H1 (cell line): ENCODE measurements around the gene IKZF3. TPM values are rescaled to one million over a fixed set of nuclear protein-coding genes. Genes with fewer than 3 reads are reported as not detected.

Experiments used
- BACH1 ChIP-seq: IDR thresholded peaks from 2 replicates; pipeline ENCODE4 v1.6.1; 2012; ENCODE audit warnings: low read length, improper control_type of control experiment
- CEBPB ChIP-seq: IDR thresholded peaks from 2 replicates; pipeline ENCODE4 v1.6.1; 2012; ENCODE audit warnings: low read depth, low read length
- CHD7 ChIP-seq: fragments of 300-600 bp; sonication (generic); IDR thresholded peaks from 2 replicates; pipeline ENCODE4 v1.7.1; 2012; ENCODE audit warnings: low read length, moderate library complexity, mild to moderate bottlenecking, inconsistent platforms; ENCODE audit not compliant: insufficient replicate concordance
- KDM4A ChIP-seq: IDR thresholded peaks from one replicate; pipeline ENCODE4 v1.7.1; 2012; ENCODE audit warnings: low read depth, mild to moderate bottlenecking, moderate library complexity, low read length, inconsistent platforms; ENCODE audit not compliant: severe bottlenecking
- RFX5 ChIP-seq: IDR thresholded peaks from 2 replicates; pipeline ENCODE4 v1.6.1; 2011; ENCODE audit warnings: low read depth, low read length, improper control_type of control experiment, borderline replicate concordance
- SRF ChIP-seq: IDR thresholded peaks from 2 replicates; pipeline ENCODE4 v1.6.1; 2011; ENCODE audit warnings: mild to moderate bottlenecking, low read depth, low read length, moderate library complexity
- polyA plus RNA-seq, 7 experiments: library from polyadenylated mRNA; depleted of rRNA in 3 of 7; stranded (reverse) in 5 of 7; unstranded in 2 of 7; fragments of >200 nt in 5 of 7; fragments of 200-250 nt in 2 of 7; gene quantifications; 1 replicate in 5 of 7; 2 replicates in 1 of 7; 4 replicates in 1 of 7; pipeline versions ENCODE4 v1.2.1 to v1.2.3, GENCODE V29; 2011 to 2013; ENCODE audit warnings: missing spikeins in 2 of 7, mixed read lengths in 2 of 7
- total RNA-seq: library from RNA; stranded (reverse); fragmentation: NEBNext Ultra II Directional; extraction: Animal tissue kit (Norgen Biotek cat#: 25700); gene quantifications from 2 replicates; pipeline ENCODE4 v1.2.1, GENCODE V29; 2021

The IKZF3 gene
- total and polyA plus RNA-seq, 2 of the 8 experiments (the other 6 are each of a cell fraction or from before 2014, with no cell fraction given), result 0.23 to 0.56 TPM

- TF ChIP-seq CHD7, result no peak
- no peak for TF ChIP-seq BACH1
- no peak for TF ChIP-seq SRF
- no peak for TF ChIP-seq CEBPB
- TF ChIP-seq RFX5, result no peak
- TF ChIP-seq KDM4A, result no peak
- TF ChIP-seq, all 59 proteins: peak for 0
Measured at GRCh38 chr17:39709319-39709997, 154.7 kb downstream of the IKZF3 start (continued).
